Activated T-cell treated with anti-CD3 and anti-CD28 coated beads for 4 hours (primary cell): ENCODE measurements around the gene CMSS1.

ENCODE experiments used
- DNase-seq: peaks from one replicate; pipeline ENCODE4 v3.0.0-alpha.2; 2020

CMSS1 gene

DNA sequence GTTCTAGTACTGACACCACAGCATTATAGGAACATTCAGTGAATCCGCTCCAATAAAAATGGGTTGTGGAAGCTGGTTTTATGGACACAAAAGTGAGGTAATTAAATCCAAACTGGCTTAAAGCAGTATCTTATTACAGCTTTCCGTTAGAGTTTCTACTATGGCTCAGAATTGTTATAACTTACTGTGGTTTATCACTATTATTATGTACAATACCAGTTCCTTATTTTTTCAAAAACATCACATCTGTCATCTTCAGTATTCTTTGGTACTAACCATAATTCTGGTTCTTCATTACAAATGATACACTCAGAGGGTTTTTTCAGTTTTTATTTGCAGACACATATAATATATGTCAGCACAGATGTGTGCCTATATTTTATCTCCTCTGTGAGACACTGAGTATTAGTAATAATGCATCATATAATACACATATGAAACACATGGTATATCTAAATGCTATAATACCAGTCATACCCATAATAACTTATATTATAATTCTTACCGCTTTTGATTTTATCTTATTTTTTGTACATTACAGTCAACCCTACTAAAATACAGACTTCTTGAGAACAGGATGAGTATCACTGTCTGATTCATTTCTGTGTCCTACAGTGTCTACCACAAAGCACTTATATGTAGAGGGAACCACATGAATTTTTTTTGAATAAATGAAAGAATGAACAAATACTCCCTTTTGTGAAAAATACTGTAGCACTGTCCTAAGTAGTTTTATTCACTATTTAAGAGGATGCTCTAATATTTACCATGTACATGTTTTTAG is 39.0 kb downstream of the CMSS1 start:
- no peak for DNase-seq

DNA sequence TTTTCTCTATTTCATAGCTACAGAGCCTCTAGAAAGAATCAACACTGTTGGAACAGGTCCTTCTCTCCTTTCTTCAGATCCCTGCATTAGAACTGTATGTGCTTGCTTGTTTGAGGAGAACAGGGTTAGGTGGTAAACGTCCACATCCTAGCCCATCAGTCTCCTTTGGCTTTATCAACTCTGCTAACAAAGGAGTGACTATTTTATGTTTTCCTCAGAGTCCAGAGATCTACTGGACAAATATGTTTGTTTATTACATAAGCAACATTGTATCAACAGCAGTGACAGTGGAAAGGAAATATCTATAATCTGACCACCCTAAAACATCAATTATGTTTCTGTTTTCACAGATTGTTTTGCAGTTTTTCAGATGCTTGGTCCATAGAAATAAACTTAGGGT is 39.6 kb downstream of the CMSS1 start:
- no peak for DNase-seq

DNA sequence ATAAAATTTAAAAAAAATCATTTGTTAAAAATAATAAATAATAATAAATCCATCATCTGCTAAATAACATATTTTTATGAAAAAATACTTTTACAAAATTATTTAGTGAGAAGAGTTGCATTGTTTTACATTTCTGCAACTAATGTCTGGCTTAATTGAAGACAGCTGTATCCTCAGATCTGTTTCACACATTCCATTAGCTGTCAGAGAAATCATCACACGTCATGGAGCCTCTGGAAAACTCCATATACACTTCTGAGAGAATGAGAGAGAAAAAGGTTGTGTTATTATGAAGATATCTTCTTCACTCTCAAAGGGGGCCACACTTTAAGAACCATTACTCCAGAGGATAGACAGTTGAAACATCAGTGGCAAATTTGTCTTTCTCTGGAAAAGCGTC is 40.8 kb downstream of the CMSS1 start:
- DNase-seq = no peak

DNA sequence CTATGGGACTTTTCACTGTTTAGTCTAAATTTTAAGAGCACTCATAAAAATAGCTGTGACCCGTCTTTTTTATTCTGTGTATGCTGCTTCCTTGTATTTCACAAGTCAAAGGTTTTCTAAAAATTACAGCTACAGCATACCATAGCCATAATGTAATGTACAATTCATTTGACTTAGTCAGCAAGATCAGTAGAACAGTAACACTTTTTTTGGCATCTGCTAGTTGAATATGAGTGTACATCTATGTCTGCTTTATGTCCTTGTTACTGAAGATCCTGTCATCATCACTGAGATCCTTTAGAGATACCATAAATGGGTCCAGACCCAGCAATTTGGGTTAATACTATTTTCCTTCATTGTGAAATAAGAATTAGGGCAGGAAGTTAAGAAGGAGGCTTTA is 42.2 kb downstream of the CMSS1 start:
- no peak for DNase-seq

DNA sequence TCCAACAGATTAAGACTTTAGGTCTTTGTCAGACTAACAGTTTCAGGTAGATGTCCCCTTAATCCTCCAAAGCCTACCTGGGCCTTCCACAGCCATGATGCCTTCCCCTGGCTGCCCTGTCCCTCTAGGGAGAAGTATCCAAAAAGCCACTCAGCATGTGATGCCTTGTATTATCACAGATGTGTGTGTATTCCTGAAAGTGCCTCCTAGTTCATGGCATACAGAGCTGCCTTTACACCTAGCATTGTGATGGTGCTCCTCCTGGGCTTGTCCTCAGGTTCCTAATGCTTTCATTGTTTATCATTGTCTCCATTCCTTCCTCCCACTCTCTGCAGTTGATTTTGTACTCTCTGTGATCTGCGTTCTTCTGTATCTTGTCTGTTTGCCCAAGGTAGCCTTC is 43.6 kb downstream of the CMSS1 start:
- DNase-seq = no peak

DNA sequence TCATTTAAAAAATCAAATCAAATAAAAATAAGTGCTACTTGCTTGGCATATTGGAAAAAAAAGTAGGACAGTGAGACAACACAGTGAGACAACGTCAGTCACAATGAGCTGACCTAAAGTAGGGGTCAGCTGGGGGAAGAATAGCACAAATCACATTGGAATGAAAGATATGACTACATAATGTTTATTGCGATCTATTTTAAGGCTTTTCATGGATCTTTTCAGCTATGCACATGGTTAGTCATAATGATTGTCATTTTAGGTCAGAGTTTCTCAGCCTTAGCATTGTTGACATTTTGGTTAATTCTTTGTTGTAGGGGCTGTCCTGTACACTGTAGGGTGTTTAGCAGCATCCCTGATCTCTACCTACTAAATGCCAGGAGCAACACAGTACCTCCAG is 44.5 kb downstream of the CMSS1 start:
- DNase-seq = no peak

DNA sequence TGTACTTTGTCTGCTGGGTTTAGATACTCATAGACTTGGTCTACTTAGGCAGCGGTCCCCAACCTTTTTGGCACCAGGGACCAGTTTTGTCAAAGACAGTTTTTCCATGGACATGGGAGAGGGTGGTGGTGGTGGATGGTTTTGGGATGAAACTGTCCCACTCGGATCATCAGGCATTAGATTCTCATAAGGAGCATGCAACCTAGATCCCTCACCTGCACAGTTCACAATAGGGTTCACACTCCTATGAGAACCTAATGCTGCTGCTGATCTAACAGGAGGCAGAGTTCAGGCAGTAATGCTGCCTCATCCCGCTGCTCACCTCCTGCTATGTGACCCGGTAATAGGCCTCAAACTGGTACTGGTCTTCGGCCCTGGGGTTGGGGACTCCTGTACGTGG is 45.3 kb downstream of the CMSS1 start:
- DNase-seq = no peak

DNA sequence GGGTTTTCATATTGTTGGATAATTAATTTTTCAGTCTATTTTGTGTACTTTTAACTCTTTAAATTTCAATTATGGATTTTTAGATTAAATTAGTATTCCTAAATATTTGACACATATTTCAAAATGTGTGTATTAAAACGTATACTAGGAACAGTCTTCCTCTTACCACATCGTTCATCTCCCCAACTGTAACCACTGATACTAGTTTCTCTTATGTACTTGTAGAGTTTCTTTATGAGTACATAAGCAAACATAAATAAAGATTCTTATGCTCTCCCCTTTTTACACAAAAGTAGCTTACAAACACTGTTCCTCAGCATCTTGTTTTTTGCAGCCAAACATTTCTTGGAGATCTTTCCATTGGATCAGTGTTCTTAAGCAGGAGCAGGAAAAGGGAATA is 45.9 kb downstream of the CMSS1 start:
- no peak for DNase-seq

DNA sequence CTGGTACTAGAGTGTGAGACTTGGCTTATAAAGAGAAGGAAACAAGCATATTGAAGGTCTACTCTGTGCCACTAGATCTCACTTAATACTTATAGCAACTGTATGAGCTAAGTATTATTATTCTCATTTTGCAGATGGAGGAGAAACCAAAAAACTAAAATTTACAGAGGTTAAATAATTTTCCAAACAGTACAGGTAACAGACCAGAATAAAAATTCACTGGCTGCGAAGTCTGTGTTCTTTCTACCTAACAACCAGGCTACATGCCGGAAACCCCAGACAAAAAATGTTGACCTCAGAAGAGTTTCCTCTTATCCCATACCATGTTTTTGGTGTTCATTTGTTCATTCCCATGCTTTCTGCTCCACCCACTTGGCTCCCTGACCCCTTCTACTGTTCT is 46.6 kb downstream of the CMSS1 start:
- DNase-seq = no peak

DNA sequence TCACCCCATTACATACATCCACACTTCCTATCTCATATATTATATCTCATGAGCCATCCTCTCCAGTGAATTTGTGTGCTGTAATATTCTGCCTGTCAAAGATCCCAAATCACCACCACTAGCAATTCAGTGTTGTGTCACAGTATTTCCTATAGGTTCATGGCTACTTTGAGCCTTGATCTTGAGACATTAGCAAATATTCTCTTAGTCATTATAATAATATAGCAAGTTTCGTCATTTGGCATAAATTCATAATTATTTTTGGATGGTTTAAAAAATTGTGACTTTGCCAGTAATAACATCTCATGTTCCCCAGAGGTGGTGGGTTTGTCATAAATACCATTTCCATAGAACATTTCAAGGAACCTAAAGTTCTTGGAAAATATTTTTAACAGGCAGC is 47.7 kb downstream of the CMSS1 start:
- DNase-seq = no peak

DNA sequence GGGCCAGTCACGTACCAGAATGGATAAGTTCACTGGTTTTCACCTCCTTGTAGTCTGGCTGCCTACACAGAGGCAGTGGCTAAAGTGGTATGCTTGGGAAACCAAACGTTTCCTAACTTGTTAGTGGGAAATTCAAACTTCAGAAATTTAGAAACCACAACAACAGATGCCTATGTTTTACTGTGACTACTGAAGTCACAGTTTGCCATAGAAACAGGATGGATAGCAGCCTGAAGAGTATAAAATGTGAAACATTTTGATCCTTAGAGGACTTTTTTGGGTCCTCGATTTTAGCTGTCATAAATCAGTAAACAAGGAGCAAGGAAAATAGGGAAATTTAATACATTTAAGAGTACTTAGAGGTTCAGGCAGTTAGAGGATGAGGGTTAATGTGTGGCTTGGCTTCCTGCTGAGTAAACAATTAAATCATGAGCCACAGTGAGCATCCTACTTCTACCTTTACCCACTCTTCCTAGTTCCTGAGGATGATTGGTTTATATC is 48.6 kb downstream of the CMSS1 start:
- no peak for DNase-seq

DNA sequence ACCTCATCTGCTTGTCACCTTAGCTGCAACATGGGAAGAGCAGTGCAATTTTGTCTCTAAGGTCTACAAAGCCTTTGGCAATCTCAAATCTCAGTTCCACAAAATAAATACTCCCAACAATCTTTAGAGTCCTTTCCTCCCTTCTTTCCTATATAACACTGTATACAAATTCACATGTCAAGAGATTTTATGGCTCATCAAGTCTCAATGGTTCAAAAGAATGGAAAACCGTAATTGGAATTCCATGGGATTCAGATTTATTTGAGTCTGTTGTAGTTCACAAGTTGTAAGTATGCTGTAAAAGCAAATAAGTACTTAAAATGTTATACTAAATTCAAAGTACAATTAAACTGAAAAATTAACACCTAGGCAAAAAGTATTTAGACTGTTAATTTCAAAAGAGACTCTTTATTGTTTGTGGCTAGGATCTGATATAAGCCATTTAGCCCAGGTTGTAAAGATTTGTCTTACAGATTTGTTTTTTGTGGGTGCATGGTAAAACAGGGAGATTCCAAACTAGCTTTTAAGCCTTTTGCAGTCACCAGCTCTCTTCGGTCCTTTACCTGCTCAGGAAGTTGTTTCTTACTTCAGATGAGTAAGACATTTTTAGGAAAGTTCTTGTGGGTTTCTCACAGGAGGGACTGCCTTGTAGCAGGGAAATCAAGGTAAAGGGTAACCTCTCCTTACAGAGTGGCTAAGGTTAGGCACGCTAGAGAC is 50.1 kb downstream of the CMSS1 start:
- DNase-seq = no peak

DNA sequence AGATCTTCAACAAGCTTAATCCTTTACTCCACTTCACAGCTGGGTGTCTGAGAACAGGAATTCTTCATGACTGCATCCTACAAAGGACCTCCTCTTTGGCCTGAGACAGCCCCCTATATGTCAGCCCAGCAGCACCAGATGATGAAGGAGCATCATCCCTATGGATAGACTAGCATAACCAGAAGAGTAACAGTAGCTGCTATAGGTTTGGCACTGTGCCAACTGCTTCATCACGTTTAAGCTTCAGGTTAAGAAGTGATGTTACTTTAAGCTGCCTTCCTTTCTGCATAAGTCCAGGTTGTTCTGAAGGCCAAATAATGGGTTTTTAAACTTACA is 50.6 kb downstream of the CMSS1 start:
- no peak for DNase-seq

DNA sequence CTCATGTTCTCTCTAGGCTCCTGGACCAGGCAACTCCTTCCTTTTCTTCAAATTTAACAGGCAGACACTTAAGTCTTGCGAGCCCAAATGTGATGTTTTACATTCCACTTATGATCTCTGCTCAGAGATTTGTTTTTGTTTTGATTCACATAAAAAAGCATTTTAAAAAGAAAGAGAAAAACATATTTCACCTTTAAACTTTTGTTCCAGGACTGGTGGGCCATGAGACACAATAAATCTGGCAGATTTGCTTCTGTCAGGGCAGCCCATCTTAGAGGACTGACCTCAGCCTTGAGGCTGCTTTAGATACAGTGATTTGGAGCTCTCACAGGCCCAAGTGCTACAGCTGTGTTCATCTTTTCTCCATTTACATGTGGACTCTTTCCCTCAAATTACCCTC is 52.0 kb downstream of the CMSS1 start:
- DNase-seq = no peak

DNA sequence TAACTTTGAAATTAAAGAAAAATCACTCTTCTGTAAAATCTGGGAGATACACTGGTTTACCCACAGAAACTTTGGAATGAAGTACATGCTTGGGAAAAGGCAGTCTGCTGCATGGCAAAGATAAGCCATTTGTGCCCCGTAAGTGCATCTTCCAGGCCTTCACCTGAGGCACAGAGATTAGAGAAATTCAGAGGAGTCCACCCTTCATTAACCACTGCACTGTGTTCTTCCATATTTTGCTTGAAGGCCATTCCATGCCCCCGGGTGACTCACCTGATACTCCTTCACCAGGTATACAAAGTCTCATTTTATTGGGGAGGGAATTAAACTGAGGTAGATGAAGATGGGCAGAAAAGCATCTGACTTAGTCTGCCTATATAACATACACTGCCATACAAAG is 53.0 kb downstream of the CMSS1 start:
- DNase-seq = no peak

DNA sequence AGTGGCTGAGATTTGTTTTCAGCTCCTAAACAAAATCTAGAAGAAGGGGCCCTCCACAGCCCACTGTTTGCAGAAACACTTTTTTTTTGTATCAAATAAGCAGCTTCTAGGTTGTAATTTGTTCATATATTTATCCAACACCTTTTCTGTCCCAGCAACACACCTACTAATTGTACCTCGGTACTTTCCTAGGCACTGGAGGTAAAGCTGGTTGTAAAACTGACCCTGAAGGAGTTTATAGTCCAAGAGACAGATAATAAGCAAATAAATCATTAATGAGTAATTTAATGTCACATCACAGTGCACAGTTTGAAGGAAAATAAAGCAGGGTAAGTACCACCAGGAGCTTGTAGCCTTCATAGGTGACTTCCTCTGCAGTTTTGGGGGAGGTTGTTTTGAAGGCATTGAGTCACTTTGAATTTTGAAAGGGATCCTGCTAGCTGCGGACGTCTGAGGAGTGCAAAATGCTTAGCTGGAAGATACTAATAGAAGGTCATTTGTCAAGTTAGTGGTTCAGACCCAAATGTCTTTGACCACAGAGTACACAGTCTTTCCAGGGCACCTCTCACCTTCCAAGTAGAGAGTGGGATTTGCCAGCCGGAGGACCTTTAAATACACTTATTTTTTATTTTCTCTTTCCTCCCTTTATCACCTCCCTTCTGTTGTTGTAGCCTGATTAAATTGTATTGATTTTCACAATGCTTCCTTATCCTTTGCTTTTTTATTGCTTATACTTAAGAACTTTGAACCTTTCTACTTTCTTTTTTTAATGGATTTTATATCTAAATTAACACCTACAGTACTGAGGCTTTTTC is 53.8 kb downstream of the CMSS1 start:
- no peak for DNase-seq

DNA sequence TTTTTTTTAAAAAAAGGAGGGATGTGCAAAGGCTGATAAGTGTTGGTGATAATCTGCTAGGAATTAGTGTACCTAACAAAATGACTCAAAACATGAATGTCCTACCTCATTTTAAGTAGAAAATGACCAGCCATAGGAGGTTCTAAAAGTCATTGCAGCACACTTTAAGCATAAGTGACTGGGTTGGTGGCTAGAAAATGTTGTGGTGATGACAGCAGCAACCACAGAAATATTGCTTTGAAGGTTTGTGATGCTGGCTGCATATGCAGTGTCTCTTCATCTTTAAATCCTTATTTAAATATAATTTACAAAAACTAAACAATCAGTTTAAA is 55.2 kb downstream of the CMSS1 start:
- no peak for DNase-seq

DNA sequence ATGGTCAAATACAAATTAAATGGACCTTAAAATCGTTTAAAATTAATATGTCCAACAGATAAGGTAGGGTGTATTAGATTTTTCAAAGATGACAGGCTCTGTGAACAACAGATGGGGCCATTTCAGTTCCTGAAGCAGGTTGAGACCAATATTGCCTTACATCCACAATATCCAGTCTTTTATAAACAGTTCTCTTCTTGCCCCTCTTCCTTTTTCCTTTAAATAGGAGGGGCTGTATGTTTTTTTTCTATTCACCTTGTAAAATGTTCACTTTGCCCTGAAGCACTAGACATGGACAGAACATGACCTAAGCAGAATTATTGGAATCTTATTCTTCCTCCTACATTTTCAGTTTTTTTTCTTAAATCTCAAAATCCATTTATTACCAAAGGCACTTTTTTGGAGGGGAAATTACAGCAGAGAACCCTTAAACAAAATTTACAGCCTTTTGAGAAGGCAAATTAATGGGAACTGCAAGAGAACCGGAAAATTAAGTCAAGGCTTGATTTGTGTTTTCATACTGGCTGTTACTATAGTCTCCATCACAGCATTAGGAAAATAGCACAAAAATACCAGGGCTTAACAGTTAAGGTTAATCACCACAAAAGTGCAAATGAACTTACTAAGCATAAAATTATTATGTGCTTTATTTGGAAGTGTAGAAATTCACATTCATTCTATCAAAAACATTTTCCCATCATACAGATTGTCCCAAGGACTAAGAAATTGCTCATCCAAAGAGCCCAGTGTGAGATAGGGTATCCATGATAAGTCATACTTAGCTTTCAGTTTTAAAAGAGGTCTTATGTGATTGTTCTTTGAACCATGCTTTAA is 55.8 kb downstream of the CMSS1 start:
- no peak for DNase-seq

DNA sequence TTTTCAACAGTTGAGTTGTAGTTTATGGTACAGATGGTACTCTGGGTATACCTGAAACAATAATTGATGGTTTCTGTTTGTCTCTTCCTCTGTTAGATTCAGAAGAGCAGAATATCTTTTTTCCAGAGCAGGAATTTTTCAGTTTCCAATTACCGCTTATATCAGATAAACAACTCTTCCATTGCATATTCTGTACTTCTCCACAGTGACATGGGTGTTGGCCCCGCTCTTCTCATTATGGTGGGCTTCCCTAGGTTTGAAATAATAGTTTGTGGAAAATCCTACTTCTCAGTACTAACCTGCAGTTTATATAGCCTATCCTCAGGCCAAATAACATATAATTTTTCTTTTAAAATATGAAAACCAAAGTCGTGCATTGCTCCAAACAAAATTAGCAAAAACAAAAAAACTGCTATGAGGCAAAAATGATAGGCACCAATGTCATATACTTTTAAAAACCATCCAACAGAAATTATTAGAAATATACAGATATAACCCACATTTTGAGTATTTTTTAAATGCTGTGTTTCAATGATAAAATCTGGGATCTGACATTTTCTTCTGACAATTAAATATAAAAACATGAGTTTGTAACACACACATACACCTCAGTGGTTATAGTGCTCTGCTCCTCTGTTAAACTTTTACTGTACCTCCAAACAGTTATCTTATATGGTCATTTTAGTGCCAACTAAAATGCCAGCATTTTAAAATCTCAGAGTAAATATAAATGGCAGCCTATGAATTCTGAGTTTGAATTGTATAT is 56.8 kb downstream of the CMSS1 start:
- DNase-seq = no peak

DNA sequence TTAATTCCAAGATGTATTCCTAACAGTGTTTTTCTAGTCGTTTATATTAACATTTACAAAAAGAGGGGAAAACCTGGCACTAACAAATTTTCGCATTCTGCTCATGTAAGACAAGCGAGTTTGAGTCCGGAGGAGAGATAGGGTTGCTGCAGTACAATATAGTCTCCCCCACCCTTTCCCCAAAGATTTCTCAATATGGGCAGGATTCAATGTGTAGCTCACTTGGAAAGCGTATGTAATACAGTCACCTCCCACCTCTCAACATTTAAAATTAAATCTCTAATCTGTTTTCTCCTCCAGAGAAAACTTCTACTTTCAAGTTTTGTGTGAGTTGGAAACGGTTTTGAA is 57.9 kb downstream of the CMSS1 start:
- no peak for DNase-seq

DNA sequence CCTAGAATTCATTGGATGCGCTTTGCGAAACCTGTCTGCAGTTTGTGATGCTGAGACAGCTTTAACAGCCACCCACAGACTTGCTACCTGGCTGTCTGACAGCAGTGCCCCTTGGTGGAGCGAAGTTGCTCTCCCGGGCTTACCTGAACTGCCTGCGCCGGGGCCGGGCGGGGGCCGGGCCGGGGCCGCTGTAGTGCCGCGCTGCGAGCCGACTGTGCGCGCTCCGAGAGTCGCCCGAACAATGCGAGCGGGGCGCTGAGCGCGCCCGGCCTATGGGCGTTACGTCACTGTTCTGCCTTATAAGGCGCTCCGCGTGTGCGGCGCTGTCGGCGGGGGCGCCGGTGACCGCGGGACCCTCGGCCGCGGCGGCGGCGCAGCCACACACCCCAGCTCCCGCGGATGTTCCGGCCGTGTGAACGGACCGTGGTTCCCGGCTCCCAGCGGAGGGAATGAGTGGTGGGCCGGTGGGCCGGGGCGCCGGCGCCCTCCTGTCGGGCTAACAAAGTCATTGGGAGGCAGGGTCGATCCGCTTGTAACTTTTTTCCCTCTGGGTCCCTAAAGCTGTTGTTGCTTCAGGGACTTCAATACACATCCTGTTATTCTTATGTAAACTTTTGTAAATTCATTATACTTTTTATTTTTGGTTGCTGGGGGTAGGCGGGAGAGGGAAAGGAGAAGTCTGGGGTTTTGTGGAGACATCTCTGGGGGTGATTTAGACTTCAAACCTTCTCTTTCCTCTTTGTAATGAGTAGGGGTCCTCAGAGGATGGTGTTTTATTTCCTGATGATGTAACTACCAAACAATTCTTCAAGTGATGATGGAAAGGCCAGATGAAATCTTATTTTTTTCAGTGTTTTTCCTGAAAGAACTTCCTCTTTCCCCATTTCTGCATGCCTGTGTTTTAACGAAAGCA is 58.5 kb downstream of the CMSS1 start:
- peak; percentile 55 for DNase-seq
